K562 (cell line): ENCODE data around the gene CAB39. TPM values are rescaled to one million over a fixed set of nuclear protein-coding genes. Genes with fewer than 3 reads are reported as not detected.

Experiments used
- ATAC-seq: fragments of 200-7000 bp; cut with Tn5 transposase; 3 replicates; pipeline ENCODE4 v1.9.1; 2020; ENCODE audit warnings: moderate library complexity
- BruUV-seq: library from RNA; stranded (reverse); fragments of 400-500 nt; replicated peaks from 2 replicates; lab custom pipeline; 2021; lab: Mats Ljungman, UMichigan
- CTCF ChIA-PET: fragments of 300-600 bp; formaldehyde crosslinking; extraction: SDS; loops from one replicate; lab custom pipeline; 2021; ENCODE audit warnings: low intra/inter-chr PET ratio; lab: Yijun Ruan, JAX
- POLR2A ChIA-PET: fragments of 300-600, 350-650 bp; sonication (Branson Sonifier 250); formaldehyde crosslinking; extraction: SDS; loops from one replicate; lab custom pipeline; 2021; ENCODE audit warnings: antibody characterized with exemption, inconsistent platforms; lab: Yijun Ruan, JAX
- DNase-seq, 4 experiments: peaks; one replicate each; pipeline versions ENCODE4 v3.0.0 to v3.0.0-alpha.2; 2011 to 2018; ENCODE audit warnings: low spot score in 3 of 4, mixed read lengths in 3 of 4; ENCODE audit errors: extremely low read depth in 1 of 4
- FAIRE-seq: peaks from 2 replicates; lab custom pipeline; 2011; peaks lifted over from hg19 to GRCh38; lab: Jason Lieb, UNC
- H2AFZ ChIP-seq: 2 replicates; pipeline ENCODE4 v1.6.0; 2011; ENCODE audit warnings: low read depth, low read length, control low read depth, inconsistent platforms
- H3K27ac ChIP-seq: fragments of 200-600 bp; 3 replicates; pipeline ENCODE4 v1.8.0; 2011; ENCODE audit warnings: low read depth, mild to moderate bottlenecking, control low read depth, inconsistent platforms, low read length, moderate library complexity, mixed read lengths; ENCODE audit errors: extremely low read depth
- H3K27me3 ChIP-seq, 2 experiments: fragments of 300-600 bp in 1 of 2; 2 replicates in 1 of 2; 3 replicates in 1 of 2; pipeline versions ENCODE4 v1.6.0 to v1.8.0; 2011; ENCODE audit warnings: inconsistent platforms in 2 of 2, low read length in 2 of 2, mild to moderate bottlenecking in 1 of 2, mixed read lengths in 1 of 2, moderate library complexity in 1 of 2; ENCODE audit not compliant: control insufficient read depth in 2 of 2, insufficient read depth in 2 of 2
- H3K36me3 ChIP-seq: fragments of 300-600 bp; 3 replicates; pipeline ENCODE4 v1.8.0; 2011; ENCODE audit warnings: mild to moderate bottlenecking, low read length, inconsistent platforms; ENCODE audit not compliant: control insufficient read depth, insufficient read depth
- H3K4me1 ChIP-seq, 2 experiments: fragments of 200-600 bp in 1 of 2; replicated peaks in 1 of 2; 2 replicates in 1 of 2; 3 replicates in 1 of 2; pipeline versions ENCODE4 v1.5.1 to v1.8.0; 2011; ENCODE audit warnings: inconsistent platforms in 2 of 2, low read length in 2 of 2, mild to moderate bottlenecking in 1 of 2, mixed read lengths in 1 of 2, moderate library complexity in 1 of 2; ENCODE audit not compliant: control insufficient read depth in 2 of 2, insufficient read depth in 2 of 2
- H3K4me2 ChIP-seq: 2 replicates; pipeline ENCODE4 v1.6.1; 2011; ENCODE audit warnings: low read length, control low read depth, inconsistent platforms, mixed read lengths; ENCODE audit not compliant: insufficient read depth
- H3K4me3 ChIP-seq: fragments of 200-600 bp; sonication (generic), shearing (Covaris generic); 2 replicates; pipeline ENCODE4 v1.5.1; 2016; ENCODE audit warnings: control low read depth, inconsistent platforms
- H3K79me2 ChIP-seq: fragments of 200-600 bp; 3 replicates; pipeline ENCODE4 v1.8.0; 2011; ENCODE audit warnings: low read length, inconsistent platforms; ENCODE audit not compliant: control insufficient read depth, insufficient read depth
- H3K9ac ChIP-seq, 2 experiments: 2 replicates each; pipeline versions ENCODE4 v1.6.0 to v1.6.1; 2011; ENCODE audit warnings: low read depth in 2 of 2, low read length in 2 of 2, control low read depth in 1 of 2, inconsistent platforms in 1 of 2, mild to moderate bottlenecking in 1 of 2, mixed read lengths in 1 of 2; ENCODE audit not compliant: insufficient read depth in 1 of 2
- H3K9me1 ChIP-seq: one replicate; pipeline ENCODE4 v1.6.0; 2011; ENCODE audit warnings: inconsistent platforms, mild to moderate bottlenecking, low read length, moderate library complexity; ENCODE audit not compliant: control insufficient read depth, insufficient read depth
- H3K9me3 ChIP-seq: replicated peaks from 2 replicates; pipeline ENCODE4 v1.5.1; 2011; ENCODE audit warnings: low read depth, low read length, inconsistent platforms; ENCODE audit not compliant: control insufficient read depth, insufficient read depth
- H4K20me1 ChIP-seq: replicated peaks from 2 replicates; pipeline ENCODE4 v1.6.1; 2011; ENCODE audit warnings: low read length, inconsistent platforms, mixed read lengths; ENCODE audit not compliant: control insufficient read depth, insufficient read depth
- ADNP ChIP-seq: fragments of 200-800 bp; sonication (Bioruptor generic); IDR thresholded peaks from 2 replicates; pipeline ENCODE4 v1.6.1; 2016; ENCODE audit warnings: missing genetic modification characterization, missing compliant biosample characterization
- DIDO1 ChIP-seq: fragments of 450-650 bp; IDR thresholded peaks from 2 replicates; pipeline ENCODE4 v1.6.1; 2016; ENCODE audit warnings: low read depth, missing biosample characterization, missing genetic modification characterization
- HMG20A ChIP-seq: fragments of 450-650 bp; formaldehyde crosslinking; conservative IDR thresholded peaks from 2 replicates; pipeline ENCODE4 v1.4.0; 2020; ENCODE audit warnings: mild to moderate bottlenecking, mixed read lengths
- KLF6 ChIP-seq: fragments of 250-450 bp; sonication (Bioruptor Pico); IDR thresholded peaks from 2 replicates; pipeline ENCODE4 v1.4.0; 2020; ENCODE audit warnings: mild to moderate bottlenecking, moderate library complexity, borderline replicate concordance
- NCOA4 ChIP-seq: fragments of 450-650 bp; IDR thresholded peaks from 2 replicates; pipeline ENCODE4 v1.6.1; 2018; ENCODE audit warnings: mild to moderate bottlenecking; ENCODE audit not compliant: partially characterized antibody
- NFXL1 ChIP-seq: fragments of 450-650 bp; formaldehyde crosslinking; IDR thresholded peaks from 2 replicates; pipeline ENCODE4 v1.4.0; 2021; ENCODE audit warnings: mild to moderate bottlenecking
- POLR2H ChIP-seq: IDR thresholded peaks from 2 replicates; pipeline ENCODE4 v1.6.1; 2016; ENCODE audit warnings: missing genetic modification characterization, low read depth, mild to moderate bottlenecking, control low read depth, missing compliant biosample characterization, moderate library complexity
- RBM15 ChIP-seq: fragments of 200-400 bp; formaldehyde crosslinking; IDR thresholded peaks from 2 replicates; pipeline ENCODE4 v1.6.1; 2018; ENCODE audit warnings: mild to moderate bottlenecking, low read length, moderate library complexity; ENCODE audit not compliant: insufficient read depth
- SRSF1 ChIP-seq: fragments of 200-400 bp; formaldehyde crosslinking; IDR thresholded peaks from 2 replicates; pipeline ENCODE4 v1.6.1; 2017; ENCODE audit warnings: mild to moderate bottlenecking, low read depth, low read length, moderate library complexity
- TFAM ChIP-seq: fragments of 250-450 bp; sonication (Bioruptor Pico); conservative IDR thresholded peaks from 2 replicates; pipeline ENCODE4 v1.5.0; 2021; ENCODE audit warnings: mild to moderate bottlenecking, moderate library complexity
- TRIM28 ChIP-seq: fragments of 450-650 bp; IDR thresholded peaks from 2 replicates; pipeline ENCODE4 v1.6.1; 2017
- ZNF121 ChIP-seq: sonication (generic); formaldehyde crosslinking; conservative IDR thresholded peaks from 2 replicates; pipeline ENCODE4 v1.8.0; 2022; ENCODE audit warnings: missing genetic modification reagents
- ZNF274 ChIP-seq: IDR thresholded peaks from 2 replicates; pipeline ENCODE4 v1.6.1; 2011; ENCODE audit warnings: low read depth, mild to moderate bottlenecking, low read length, moderate library complexity, borderline replicate concordance
- ZNF77 ChIP-seq: fragments of 250-450 bp; sonication (Bioruptor Pico); IDR thresholded peaks from 2 replicates; pipeline ENCODE4 v1.5.0; 2020
- WGBS: fragments of 100-300 bp; shearing (Covaris generic); methylation state at CpG from one replicate; pipeline ENCODE4 v1.1.6; 2016; ENCODE audit warnings: low coverage, mixed read lengths; ENCODE audit not compliant: insufficient coverage; ENCODE audit errors: missing lambda C conversion rate; 5-methylcytosine and 5-hydroxymethylcytosine counted together
- in situ Hi-C: fragments of 300-500 bp; cut with MboI; formaldehyde crosslinking; loops from 4 replicates; pipeline ENCODE4 v1.15.0; 2018; ENCODE audit warnings: inconsistent platforms, mixed read lengths
- intact Hi-C: fragments of 100-400 bp; cut with micrococcal nuclease; formaldehyde crosslinking; loops from 2 replicates; pipeline ENCODE4 v1.14.2; 2022
- polyA plus RNA-seq, 8 experiments: library from polyadenylated mRNA; depleted of rRNA in 4 of 8; stranded (reverse) in 5 of 8; unstranded in 3 of 8; fragments of >200 nt; fragmentation: Nextera tagmentation in 2 of 8; fragmentation: Illumina TruSeq in 1 of 8; extraction: Ambion mirVana in 2 of 8; extraction: Trizol in 1 of 8; gene quantifications; 2 replicates each; pipeline versions ENCODE4 v1.2.1 to v1.2.3, GENCODE V29; 2011 to 2014; ENCODE audit warnings: inconsistent platforms in 1 of 8, missing spikeins in 1 of 8
- total RNA-seq, 7 experiments: library from RNA; depleted of rRNA in 6 of 7; stranded (reverse); fragments of >200 nt in 6 of 7; fragmentation: Illumina TruSeq in 2 of 7; extraction: Trizol in 2 of 7; gene quantifications; 2 replicates each; pipeline versions ENCODE4 v1.2.1 to v1.2.3, GENCODE V29; 2011 to 2021; ENCODE audit warnings: low replicate concordance in 1 of 7
- TF ChIP-seq, protein P1 (sequence below): fragments of 450-650 bp; IDR thresholded peaks from 2 replicates; pipeline ENCODE4 v1.6.1; 2014; ENCODE audit warnings: low read depth, mild to moderate bottlenecking, moderate library complexity, borderline replicate concordance

Gene CAB39
- total and polyA plus RNA-seq, 9 of the 15 experiments (the other 6 are each of a cell fraction or from before 2014, with no cell fraction given) = 27.2 to 94.4 (median 70.1) TPM

- ChIA-PET CTCF (interaction anchor here (0.6 kb wide), 1 partner anchor 11 kb away, joined by 3 read pairs; no protein-coding TSS in a partner anchor), POLR2A (no interaction called here)
- Histone ChIP-seq H3K27me3 (no peaks in the 10 kb centered on the region), H2AFZ (no peak overlapping the region), H4K20me1 (0 out of 2 replicates have a peak, but pooled peaks cover 6% of the 10 kb centered on the region), H3K4me3 (no peak overlapping the region), H3K9me3 (no peaks in the 10 kb centered on the region), H3K9ac (no peak overlapping the region), H3K9me1 (no peaks in the 10 kb centered on the region), H3K4me1 (no peaks in the 10 kb centered on the region), H3K79me2 (no peaks in the 10 kb centered on the region), H3K27ac (no peak overlapping the region), H3K36me3 (peaks cover 90% of the 10 kb centered on the region), H3K4me2 (no peak overlapping the region)
- no peak for DNase-seq
- no peak for ATAC-seq
- intact Hi-C loops = no loop called here
- in situ Hi-C loops = loop anchor here (25.0 kb wide), 1 partner anchor 799 kb away; no protein-coding TSS in a partner anchor
- WGBS = 68% methylated on average over 3 of the region's 3 CpGs
- BruUV-seq = no TSS peak
- no peak for FAIRE-seq
- TF ChIP-seq ADNP (tag) (no peak), TRIM28 (no peak), NFXL1 (no peak), HMG20A (no peak), ZNF77 (CRISPR knock-in tag) (no peak), KLF6 (CRISPR knock-in tag) (no peak), SRSF1 (no peak), RBM15 (no peak), NCOA4 (no peak), DIDO1 (no peak), TFAM (CRISPR knock-in tag) (no peak), POLR2H (tag) (no peak), ZNF274 (no peak), ZNF121 (no peak)
- TF ChIP-seq, protein P1, sequence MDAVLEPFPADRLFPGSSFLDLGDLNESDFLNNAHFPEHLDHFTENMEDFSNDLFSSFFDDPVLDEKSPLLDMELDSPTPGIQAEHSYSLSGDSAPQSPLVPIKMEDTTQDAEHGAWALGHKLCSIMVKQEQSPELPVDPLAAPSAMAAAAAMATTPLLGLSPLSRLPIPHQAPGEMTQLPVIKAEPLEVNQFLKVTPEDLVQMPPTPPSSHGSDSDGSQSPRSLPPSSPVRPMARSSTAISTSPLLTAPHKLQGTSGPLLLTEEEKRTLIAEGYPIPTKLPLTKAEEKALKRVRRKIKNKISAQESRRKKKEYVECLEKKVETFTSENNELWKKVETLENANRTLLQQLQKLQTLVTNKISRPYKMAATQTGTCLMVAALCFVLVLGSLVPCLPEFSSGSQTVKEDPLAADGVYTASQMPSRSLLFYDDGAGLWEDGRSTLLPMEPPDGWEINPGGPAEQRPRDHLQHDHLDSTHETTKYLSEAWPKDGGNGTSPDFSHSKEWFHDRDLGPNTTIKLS = no peak
Observed at GRCh38 chr2:230811508-230811907, 98.9 kb downstream of the CAB39 start.
